Measurements from ENCODE around the gene KCNMA1. TPM values are rescaled to one million over a fixed set of nuclear protein-coding genes. Genes with fewer than 3 reads are reported as not detected.

KCNMA1 gene
- total RNA-seq, 1 experiment from 2014 or later = 0.49 TPM

DNA sequence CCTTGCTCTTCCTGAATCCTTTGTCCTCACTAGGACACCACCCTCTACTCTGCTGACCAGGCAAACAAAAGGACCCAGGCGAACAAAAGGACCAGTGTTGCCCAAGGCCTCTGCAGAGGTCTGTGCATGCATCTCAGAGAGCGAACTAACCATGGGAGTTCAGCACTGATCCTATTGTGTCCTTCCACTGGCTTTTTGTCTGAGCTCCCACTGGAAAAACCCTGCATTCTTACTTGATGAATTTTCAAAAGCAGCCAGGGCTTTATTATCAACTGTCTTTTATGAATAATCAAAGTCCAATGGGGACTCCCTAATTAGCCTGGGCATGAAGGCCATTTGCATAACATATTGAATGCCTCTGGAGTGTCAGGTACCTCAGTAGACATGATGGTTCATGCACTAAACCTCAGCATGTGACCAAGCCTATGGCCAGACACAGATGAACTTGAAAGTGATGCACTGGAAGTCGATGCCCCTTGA lies 140.6 kb downstream of the KCNMA1 start:
- POLR2A ChIA-PET = interaction anchor here (0.6 kb wide), 1 partner anchor 8 kb away, joined by 3 read pairs; no protein-coding TSS in a partner anchor
- H3K79me2 ChIP-seq (ENCODE audit: insufficient read depth, low read length) = no peaks in the 10 kb centered on the region
- DNase-seq (ENCODE audit: low read depth, low spot score) = no peak
- TF ChIP-seq SP1 (IDR thresholded peaks at IDR 0.05; ENCODE audit: low read depth) (no peak), JUND (IDR thresholded peaks at IDR 0.05) (no peak), YY1 (IDR thresholded peaks at IDR 0.05; ENCODE audit: extremely low read depth, insufficient replicate concordance, low read depth, low read length) (no peak), POLR2AphosphoS5 (IDR thresholded peaks at IDR 0.05; ENCODE audit: low read depth, low read length) (no peak), FOSL1 (IDR thresholded peaks at IDR 0.05; ENCODE audit: low read depth) (no peak), ZFX (IDR thresholded peaks at IDR 0.05) (no peak)
- peaks cover 0 to 17% of the 10 kb centered on the region in 2 experiments; a peak in 2 of 4 replicates for H3K4me1 ChIP-seq (ENCODE audit: control insufficient read depth in 1 of 2, insufficient read depth in 2 of 2, low read length in 2 of 2)
- RAD21 ChIA-PET (ENCODE audit: low non-redundant PET in 1 of 2, low total read pairs in 2 of 2, uncharacterized antibody in 2 of 2, unreplicated experiment in 2 of 2) = no interaction called here
- no peak overlapping the region for H3K4me2 ChIP-seq (ENCODE audit: low read length)
- H3K27me3 ChIP-seq (ENCODE audit: insufficient read depth, low read length) = no peaks in the 10 kb centered on the region
- CTCF ChIA-PET = no interaction called here
- H3K4me3 ChIP-seq (replicated peaks in 1 of 2; ENCODE audit: low read depth in 1 of 2, low read length in 2 of 2) = no peak overlapping the region
- no peaks in the 10 kb centered on the region for H3K9me3 ChIP-seq (ENCODE audit: control insufficient read depth in 1 of 2, insufficient read depth in 1 of 2, low read depth in 1 of 2, low read length in 2 of 2)
- BruUV-seq (replicated peaks) = no TSS peak
- H4K20me1 ChIP-seq (ENCODE audit: insufficient read depth) = no peaks in the 10 kb centered on the region
- no peaks in the 10 kb centered on the region for H3K36me3 ChIP-seq (ENCODE audit: control insufficient read depth in 1 of 2, insufficient read depth in 2 of 2, low read length in 2 of 2)
- no peaks in the 10 kb centered on the region for H3K9me2 ChIP-seq (ENCODE audit: insufficient read depth)
- intact Hi-C loops (cut with micrococcal nuclease) = loop anchor here (10.0 kb wide), 1 partner anchor 242 kb away; no protein-coding TSS in a partner anchor
- no peak for ATAC-seq
- H3K27ac ChIP-seq (ENCODE audit: low read depth, low read length) = no peak overlapping the region
- no peak overlapping the region for H3K9ac ChIP-seq (ENCODE audit: low read length)
- H2AFZ ChIP-seq (ENCODE audit: low read depth, low read length, poor library complexity, severe bottlenecking) = no peak overlapping the region

DNA sequence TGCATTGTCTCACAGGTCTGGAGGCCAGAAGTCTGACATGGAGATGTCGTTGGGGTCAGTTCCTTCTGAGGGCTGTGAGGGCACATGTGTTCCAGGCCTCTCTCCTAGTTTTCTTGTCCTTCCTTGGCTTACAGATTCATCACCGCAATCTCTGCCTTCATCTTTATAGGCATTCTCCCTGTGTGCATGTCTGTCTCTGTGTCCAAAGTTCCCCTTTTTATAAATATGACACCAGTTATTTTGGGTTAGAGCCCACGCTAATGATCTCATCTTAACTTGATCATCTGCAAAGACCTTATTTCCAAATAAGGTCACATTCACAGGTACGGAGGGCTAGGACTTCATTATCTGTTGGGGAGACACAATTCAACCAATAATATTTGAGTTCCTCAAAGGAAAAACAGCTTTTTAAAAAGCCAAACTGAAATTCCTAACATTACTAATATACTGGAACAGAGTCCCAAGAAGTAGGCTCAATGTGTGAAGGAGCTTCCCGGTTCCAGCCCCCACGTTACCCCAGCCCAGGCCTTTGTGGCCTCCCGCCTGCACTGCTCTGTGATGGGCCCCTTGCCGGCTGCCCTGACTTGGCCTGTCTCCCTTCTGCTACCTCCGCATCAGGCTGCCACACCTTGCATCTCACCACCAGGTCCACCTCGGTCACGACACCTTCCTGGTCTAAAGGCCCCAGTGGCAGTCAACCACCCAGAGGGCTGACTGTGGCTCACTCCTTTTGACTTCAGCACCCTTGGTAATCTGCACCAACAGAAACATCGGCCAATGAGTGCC lies 142.7 kb downstream of the KCNMA1 start:
- Histone ChIP-seq H3K4me1 (ENCODE audit: control insufficient read depth in 1 of 2, insufficient read depth in 2 of 2, low read length in 2 of 2) (no peaks in the 10 kb centered on the region), H3K9me3 (ENCODE audit: control insufficient read depth in 1 of 2, insufficient read depth in 1 of 2, low read depth in 1 of 2, low read length in 2 of 2) (no peaks in the 10 kb centered on the region), H3K36me3 (ENCODE audit: control insufficient read depth in 1 of 2, insufficient read depth in 2 of 2, low read length in 2 of 2) (no peaks in the 10 kb centered on the region), H2AFZ (ENCODE audit: low read depth, low read length, poor library complexity, severe bottlenecking) (no peak overlapping the region), H3K9me2 (ENCODE audit: insufficient read depth) (no peaks in the 10 kb centered on the region), H3K9ac (ENCODE audit: low read length) (no peak overlapping the region), H4K20me1 (ENCODE audit: insufficient read depth) (no peaks in the 10 kb centered on the region), H3K27ac (ENCODE audit: low read depth, low read length) (no peak overlapping the region), H3K4me2 (ENCODE audit: low read length) (no peak overlapping the region), H3K79me2 (ENCODE audit: insufficient read depth, low read length) (no peaks in the 10 kb centered on the region), H3K27me3 (ENCODE audit: insufficient read depth, low read length) (no peaks in the 10 kb centered on the region), H3K4me3 (replicated peaks in 1 of 2; ENCODE audit: low read depth in 1 of 2, low read length in 2 of 2) (no peak overlapping the region)
- BruUV-seq (replicated peaks) = no TSS peak
- RAD21 ChIA-PET (ENCODE audit: low non-redundant PET in 1 of 2, low total read pairs in 2 of 2, uncharacterized antibody in 2 of 2, unreplicated experiment in 2 of 2) = interaction anchor here in 1 of 2 experiments (0.9 kb wide), 1 partner anchor 146 kb away, joined by 3 read pairs; no protein-coding TSS in a partner anchor
- CTCF ChIA-PET = interaction anchor here (0.7 to 2.2 kb wide), 6 partner anchors 8 to 321 kb away, joined by 3 to 22 read pairs (median 5); no protein-coding TSS in a partner anchor
- DNase-seq (ENCODE audit: low read depth, low spot score) = no peak
- ATAC-seq = no peak
- TF ChIP-seq ZBTB33 (IDR thresholded peaks at IDR 0.05; ENCODE audit: extremely low read depth, insufficient replicate concordance, low read length) (no peak), EGR1 (IDR thresholded peaks at IDR 0.05; ENCODE audit: low read depth) (no peak), POLR2A (IDR thresholded peaks at IDR 0.05; ENCODE audit: borderline replicate concordance, extremely low read depth, insufficient read depth, insufficient read length) (no peak), CEBPB (IDR thresholded peaks at IDR 0.05; ENCODE audit: low read depth) (no peak), EZH2phosphoT487 (IDR thresholded peaks at IDR 0.05; ENCODE audit: borderline replicate concordance) (no peak), SP1 (IDR thresholded peaks at IDR 0.05; ENCODE audit: low read depth) (no peak), YY1 (IDR thresholded peaks at IDR 0.05; ENCODE audit: extremely low read depth, insufficient replicate concordance, low read depth, low read length) (no peak), SRF (IDR thresholded peaks at IDR 0.05; ENCODE audit: low read depth) (no peak), MAX (IDR thresholded peaks at IDR 0.05) (no peak)
- TF ChIP-seq, protein P1, sequence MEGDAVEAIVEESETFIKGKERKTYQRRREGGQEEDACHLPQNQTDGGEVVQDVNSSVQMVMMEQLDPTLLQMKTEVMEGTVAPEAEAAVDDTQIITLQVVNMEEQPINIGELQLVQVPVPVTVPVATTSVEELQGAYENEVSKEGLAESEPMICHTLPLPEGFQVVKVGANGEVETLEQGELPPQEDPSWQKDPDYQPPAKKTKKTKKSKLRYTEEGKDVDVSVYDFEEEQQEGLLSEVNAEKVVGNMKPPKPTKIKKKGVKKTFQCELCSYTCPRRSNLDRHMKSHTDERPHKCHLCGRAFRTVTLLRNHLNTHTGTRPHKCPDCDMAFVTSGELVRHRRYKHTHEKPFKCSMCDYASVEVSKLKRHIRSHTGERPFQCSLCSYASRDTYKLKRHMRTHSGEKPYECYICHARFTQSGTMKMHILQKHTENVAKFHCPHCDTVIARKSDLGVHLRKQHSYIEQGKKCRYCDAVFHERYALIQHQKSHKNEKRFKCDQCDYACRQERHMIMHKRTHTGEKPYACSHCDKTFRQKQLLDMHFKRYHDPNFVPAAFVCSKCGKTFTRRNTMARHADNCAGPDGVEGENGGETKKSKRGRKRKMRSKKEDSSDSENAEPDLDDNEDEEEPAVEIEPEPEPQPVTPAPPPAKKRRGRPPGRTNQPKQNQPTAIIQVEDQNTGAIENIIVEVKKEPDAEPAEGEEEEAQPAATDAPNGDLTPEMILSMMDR (IDR thresholded peaks at IDR 0.05 in 2 of 3, conservative IDR thresholded peaks at IDR 0.05 in 1 of 3; ENCODE audit: borderline replicate concordance in 1 of 3, insufficient read depth in 1 of 3, low read depth in 2 of 3, low read length in 2 of 3) = no peak; a peak in 1 of 6 replicates
- TF ChIP-seq, protein P2, sequence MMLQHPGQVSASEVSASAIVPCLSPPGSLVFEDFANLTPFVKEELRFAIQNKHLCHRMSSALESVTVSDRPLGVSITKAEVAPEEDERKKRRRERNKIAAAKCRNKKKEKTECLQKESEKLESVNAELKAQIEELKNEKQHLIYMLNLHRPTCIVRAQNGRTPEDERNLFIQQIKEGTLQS (IDR thresholded peaks at IDR 0.05) = no peak
- intact Hi-C loops (cut with micrococcal nuclease) = loop anchor here (1.0 to 10.0 kb wide), 3 partner anchors 110 to 240 kb away; no protein-coding TSS in a partner anchor
- POLR2A ChIA-PET = interaction anchor here (1.2 kb wide), 1 partner anchor 10 kb away, joined by 4 read pairs; no protein-coding TSS in a partner anchor

All from HCT116 (cell line).